Measurements from ENCODE around the gene TMEM191B.
"Not testable (repeated sequence)": the region's sequence is repeated elsewhere in the genome, so short reads cannot be mapped to it uniquely, and the experiment has no call there.

Gene TMEM191B

GRCh38 chr22:18560099-18560974 lies 32.7 kb downstream of the TMEM191B start:
- not testable (repeated sequence) for H3K36me3 ChIP-seq (ENCODE audit: insufficient read depth, low read length); H2AFZ ChIP-seq (ENCODE audit: low read length); H3F3A ChIP-seq (ENCODE audit: insufficient read depth, low read length); H3K27ac ChIP-seq (ENCODE audit: low read depth, low read length, poor library complexity, severe bottlenecking); H3K9me3 ChIP-seq (ENCODE audit: low read length); H3K9ac ChIP-seq (ENCODE audit: low read length); H3K4me1 ChIP-seq (ENCODE audit: insufficient read depth, low read length, severe bottlenecking); H4K20me1 ChIP-seq (ENCODE audit: insufficient read depth, low read length); H3K4me2 ChIP-seq (ENCODE audit: low read length); H3K27me3 ChIP-seq (ENCODE audit: insufficient read depth, low read length); H3K9me2 ChIP-seq (ENCODE audit: low read depth, low read length); H3K79me2 ChIP-seq (ENCODE audit: insufficient read depth, low read length); H3K4me3 ChIP-seq (ENCODE audit: low read depth, low read length, poor library complexity, severe bottlenecking)

- H3K4me2 ChIP-seq (ENCODE audit: low read length); H3F3A ChIP-seq (ENCODE audit: insufficient read depth, low read length); H3K9me3 ChIP-seq (ENCODE audit: low read length); H3K27me3 ChIP-seq (ENCODE audit: insufficient read depth, low read length); H3K9me2 ChIP-seq (ENCODE audit: low read depth, low read length); H2AFZ ChIP-seq (ENCODE audit: low read length); H3K4me3 ChIP-seq (ENCODE audit: low read depth, low read length, poor library complexity, severe bottlenecking); H4K20me1 ChIP-seq (ENCODE audit: insufficient read depth, low read length); H3K79me2 ChIP-seq (ENCODE audit: insufficient read depth, low read length); H3K9ac ChIP-seq (ENCODE audit: low read length); H3K36me3 ChIP-seq (ENCODE audit: insufficient read depth, low read length); H3K27ac ChIP-seq (ENCODE audit: low read depth, low read length, poor library complexity, severe bottlenecking); H3K4me1 ChIP-seq (ENCODE audit: insufficient read depth, low read length, severe bottlenecking): not testable (repeated sequence)
Observed at GRCh38 chr22:18570509-18571246, 43.1 kb downstream of the TMEM191B start.

- H3K36me3 ChIP-seq (ENCODE audit: insufficient read depth, low read length), result not testable (repeated sequence)
Observed at GRCh38 chr22:18573483-18574164, 46.0 kb downstream of the TMEM191B start.

GRCh38 chr22:18574555-18574954 lies 47.0 kb downstream of the TMEM191B start:
- not testable (repeated sequence) for H3K9ac ChIP-seq (ENCODE audit: low read length); H3F3A ChIP-seq (ENCODE audit: insufficient read depth, low read length); H3K4me2 ChIP-seq (ENCODE audit: low read length); H3K36me3 ChIP-seq (ENCODE audit: insufficient read depth, low read length); H3K27ac ChIP-seq (ENCODE audit: low read depth, low read length, poor library complexity, severe bottlenecking); H3K4me1 ChIP-seq (ENCODE audit: insufficient read depth, low read length, severe bottlenecking); H3K79me2 ChIP-seq (ENCODE audit: insufficient read depth, low read length); H3K27me3 ChIP-seq (ENCODE audit: insufficient read depth, low read length); H4K20me1 ChIP-seq (ENCODE audit: insufficient read depth, low read length); H3K4me3 ChIP-seq (ENCODE audit: low read depth, low read length, poor library complexity, severe bottlenecking); H3K9me2 ChIP-seq (ENCODE audit: low read depth, low read length); H3K9me3 ChIP-seq (ENCODE audit: low read length); H2AFZ ChIP-seq (ENCODE audit: low read length)

More at GRCh38 chr22:18573483-18574164, 46.0 kb downstream of the TMEM191B start:
- not testable (repeated sequence) for H3K4me2 ChIP-seq (ENCODE audit: low read length); H3K9me2 ChIP-seq (ENCODE audit: low read depth, low read length); H3K4me3 ChIP-seq (ENCODE audit: low read depth, low read length, poor library complexity, severe bottlenecking); H3K9me3 ChIP-seq (ENCODE audit: low read length); H3K27ac ChIP-seq (ENCODE audit: low read depth, low read length, poor library complexity, severe bottlenecking); H4K20me1 ChIP-seq (ENCODE audit: insufficient read depth, low read length); H3K79me2 ChIP-seq (ENCODE audit: insufficient read depth, low read length); H2AFZ ChIP-seq (ENCODE audit: low read length); H3K9ac ChIP-seq (ENCODE audit: low read length); H3K27me3 ChIP-seq (ENCODE audit: insufficient read depth, low read length); H3K4me1 ChIP-seq (ENCODE audit: insufficient read depth, low read length, severe bottlenecking); H3F3A ChIP-seq (ENCODE audit: insufficient read depth, low read length)

GRCh38 chr22:18575686-18576085 lies 48.1 kb downstream of the TMEM191B start:
- H3K27me3 ChIP-seq (ENCODE audit: insufficient read depth, low read length); H3K27ac ChIP-seq (ENCODE audit: low read depth, low read length, poor library complexity, severe bottlenecking); H3F3A ChIP-seq (ENCODE audit: insufficient read depth, low read length); H3K9me2 ChIP-seq (ENCODE audit: low read depth, low read length); H3K4me1 ChIP-seq (ENCODE audit: insufficient read depth, low read length, severe bottlenecking); H2AFZ ChIP-seq (ENCODE audit: low read length); H3K79me2 ChIP-seq (ENCODE audit: insufficient read depth, low read length); H3K36me3 ChIP-seq (ENCODE audit: insufficient read depth, low read length); H4K20me1 ChIP-seq (ENCODE audit: insufficient read depth, low read length); H3K9ac ChIP-seq (ENCODE audit: low read length); H3K9me3 ChIP-seq (ENCODE audit: low read length); H3K4me2 ChIP-seq (ENCODE audit: low read length); H3K4me3 ChIP-seq (ENCODE audit: low read depth, low read length, poor library complexity, severe bottlenecking): not testable (repeated sequence)

- H3K9ac ChIP-seq (ENCODE audit: low read length); H3K79me2 ChIP-seq (ENCODE audit: insufficient read depth, low read length); H4K20me1 ChIP-seq (ENCODE audit: insufficient read depth, low read length); H3K36me3 ChIP-seq (ENCODE audit: insufficient read depth, low read length); H2AFZ ChIP-seq (ENCODE audit: low read length); H3K4me2 ChIP-seq (ENCODE audit: low read length); H3K4me3 ChIP-seq (ENCODE audit: low read depth, low read length, poor library complexity, severe bottlenecking); H3K9me2 ChIP-seq (ENCODE audit: low read depth, low read length); H3K27me3 ChIP-seq (ENCODE audit: insufficient read depth, low read length); H3F3A ChIP-seq (ENCODE audit: insufficient read depth, low read length); H3K27ac ChIP-seq (ENCODE audit: low read depth, low read length, poor library complexity, severe bottlenecking); H3K9me3 ChIP-seq (ENCODE audit: low read length); H3K4me1 ChIP-seq (ENCODE audit: insufficient read depth, low read length, severe bottlenecking): not testable (repeated sequence)
Observed at GRCh38 chr22:18577090-18577818, 49.7 kb downstream of the TMEM191B start.

- not testable (repeated sequence) for H3K9me3 ChIP-seq (ENCODE audit: low read length); H3K9ac ChIP-seq (ENCODE audit: low read length); H2AFZ ChIP-seq (ENCODE audit: low read length); H3K27me3 ChIP-seq (ENCODE audit: insufficient read depth, low read length); H3K4me1 ChIP-seq (ENCODE audit: insufficient read depth, low read length, severe bottlenecking); H3K9me2 ChIP-seq (ENCODE audit: low read depth, low read length); H3K36me3 ChIP-seq (ENCODE audit: insufficient read depth, low read length); H3K4me2 ChIP-seq (ENCODE audit: low read length); H3K79me2 ChIP-seq (ENCODE audit: insufficient read depth, low read length); H3K4me3 ChIP-seq (ENCODE audit: low read depth, low read length, poor library complexity, severe bottlenecking); H3K27ac ChIP-seq (ENCODE audit: low read depth, low read length, poor library complexity, severe bottlenecking); H4K20me1 ChIP-seq (ENCODE audit: insufficient read depth, low read length); H3F3A ChIP-seq (ENCODE audit: insufficient read depth, low read length)
Observed at GRCh38 chr22:18577847-18578246, 50.2 kb downstream of the TMEM191B start.

Measured in OCI-LY1 (cell line).